Neuronal stem cell (in vitro differentiated cells): ENCODE results near the gene PPIL6.

Source experiments
- DNase-seq: peaks from one replicate; pipeline ENCODE4 v3.0.0-alpha.2; 2013; ENCODE audit warnings: low spot score
- H2AFZ ChIP-seq: one replicate; pipeline ENCODE4 v1.6.1; 2013; ENCODE audit warnings: mild to moderate bottlenecking, low read length, inconsistent platforms
- H2AK5ac ChIP-seq: 2 replicates; pipeline ENCODE4 v1.6.1; 2013; ENCODE audit warnings: low read depth, mild to moderate bottlenecking, inconsistent platforms, low read length, moderate library complexity, mixed read lengths
- H2BK120ac ChIP-seq: 2 replicates; pipeline ENCODE4 v1.6.1; 2013; ENCODE audit warnings: low read depth, mild to moderate bottlenecking, inconsistent platforms, low read length, moderate library complexity, mixed read lengths
- H2BK12ac ChIP-seq: one replicate; pipeline ENCODE4 v1.6.1; 2013; ENCODE audit warnings: low read length, inconsistent platforms
- H2BK15ac ChIP-seq: 2 replicates; pipeline ENCODE4 v1.6.1; 2013; ENCODE audit warnings: mild to moderate bottlenecking, low read length, inconsistent platforms, mixed read lengths
- H2BK5ac ChIP-seq: one replicate; pipeline ENCODE4 v1.6.1; 2013; ENCODE audit warnings: inconsistent platforms, mild to moderate bottlenecking, low read length, moderate library complexity
- H3K14ac ChIP-seq: one replicate; pipeline ENCODE4 v1.6.1; 2013; ENCODE audit warnings: low read length, inconsistent platforms
- H3K18ac ChIP-seq: 2 replicates; pipeline ENCODE4 v1.6.1; 2013; ENCODE audit warnings: low read length, inconsistent platforms
- H3K23ac ChIP-seq: 2 replicates; pipeline ENCODE4 v1.6.1; 2013; ENCODE audit warnings: low read depth, mild to moderate bottlenecking, mixed read lengths, low read length, inconsistent platforms; ENCODE audit not compliant: poor library complexity
- H3K27ac ChIP-seq: replicated peaks from 3 replicates; pipeline ENCODE4 v1.5.1; 2013; ENCODE audit warnings: low read length, inconsistent platforms
- H3K27me3 ChIP-seq, 3 experiments: 2 replicates each; pipeline ENCODE4 v1.6.1; 2013; ENCODE audit warnings: low read length in 3 of 3, mild to moderate bottlenecking in 2 of 3, inconsistent platforms in 1 of 3, low read depth in 1 of 3, mixed read lengths in 1 of 3, moderate library complexity in 1 of 3; ENCODE audit not compliant: control insufficient read depth in 3 of 3, insufficient read depth in 3 of 3
- H3K36me3 ChIP-seq, 2 donors: replicated peaks in 1 of 2; 2 replicates each; pipeline ENCODE4 v1.6.1; 2013; ENCODE audit warnings: low read length in 2 of 2; ENCODE audit not compliant: control insufficient read depth in 2 of 2, insufficient read depth in 2 of 2
- H3K4ac ChIP-seq: 2 replicates; pipeline ENCODE4 v1.6.1; 2013; ENCODE audit warnings: inconsistent platforms, mild to moderate bottlenecking, low read length, moderate library complexity
- H3K4me1 ChIP-seq, 2 donors: 1 replicate in 1 of 2; 2 replicates in 1 of 2; pipeline ENCODE4 v1.6.1; 2013; ENCODE audit warnings: low read length in 2 of 2, low read depth in 1 of 2; ENCODE audit not compliant: control insufficient read depth in 2 of 2, insufficient read depth in 1 of 2
- H3K4me2 ChIP-seq: one replicate; pipeline ENCODE4 v1.6.1; 2013; ENCODE audit warnings: mild to moderate bottlenecking, low read length, inconsistent platforms; ENCODE audit not compliant: insufficient read depth, poor library complexity, severe bottlenecking
- H3K4me3 ChIP-seq, 2 donors: 2 replicates each; pipeline ENCODE4 v1.5.1; 2013; ENCODE audit warnings: low read length in 2 of 2, mild to moderate bottlenecking in 2 of 2, inconsistent platforms in 1 of 2, moderate library complexity in 1 of 2
- H3K79me1 ChIP-seq: one replicate; pipeline ENCODE4 v1.6.1; 2013; ENCODE audit warnings: low read depth, mild to moderate bottlenecking, inconsistent platforms, low read length, moderate library complexity
- H3K9ac ChIP-seq: one replicate; pipeline ENCODE4 v1.6.1; 2013; ENCODE audit warnings: mild to moderate bottlenecking, low read depth, low read length, inconsistent platforms; ENCODE audit not compliant: poor library complexity
- H3K9me3 ChIP-seq, 2 donors: replicated peaks in 1 of 2; 2 replicates each; pipeline versions ENCODE3 to v1.6.1; 2013; ENCODE audit warnings: low read length in 2 of 2, mild to moderate bottlenecking in 2 of 2, inconsistent platforms in 1 of 2, low read depth in 1 of 2, mixed read lengths in 1 of 2, moderate library complexity in 1 of 2; ENCODE audit not compliant: control insufficient read depth in 2 of 2, insufficient read depth in 1 of 2
- H4K8ac ChIP-seq: one replicate; pipeline ENCODE4 v1.6.1; 2013; ENCODE audit warnings: low read depth, mild to moderate bottlenecking, inconsistent platforms, low read length, moderate library complexity
- H4K91ac ChIP-seq: one replicate; pipeline ENCODE4 v1.6.1; 2013; ENCODE audit warnings: low read length, low read depth, mild to moderate bottlenecking, inconsistent platforms; ENCODE audit not compliant: poor library complexity
- WGBS, 2 donors: extraction: QIAGEN DNeasy Blood & Tissue Kit; methylation state at CpG; one replicate each; pipeline ENCODE4 v1.1.7; 2013; ENCODE audit warnings: missing lambda C conversion rate in 2 of 2, mixed read lengths in 1 of 2; ENCODE audit not compliant: insufficient read length in 2 of 2, insufficient replicate concordance in 1 of 2; ENCODE audit errors: extremely low coverage in 2 of 2; 5-methylcytosine and 5-hydroxymethylcytosine counted together

The PPIL6 gene

DNA sequence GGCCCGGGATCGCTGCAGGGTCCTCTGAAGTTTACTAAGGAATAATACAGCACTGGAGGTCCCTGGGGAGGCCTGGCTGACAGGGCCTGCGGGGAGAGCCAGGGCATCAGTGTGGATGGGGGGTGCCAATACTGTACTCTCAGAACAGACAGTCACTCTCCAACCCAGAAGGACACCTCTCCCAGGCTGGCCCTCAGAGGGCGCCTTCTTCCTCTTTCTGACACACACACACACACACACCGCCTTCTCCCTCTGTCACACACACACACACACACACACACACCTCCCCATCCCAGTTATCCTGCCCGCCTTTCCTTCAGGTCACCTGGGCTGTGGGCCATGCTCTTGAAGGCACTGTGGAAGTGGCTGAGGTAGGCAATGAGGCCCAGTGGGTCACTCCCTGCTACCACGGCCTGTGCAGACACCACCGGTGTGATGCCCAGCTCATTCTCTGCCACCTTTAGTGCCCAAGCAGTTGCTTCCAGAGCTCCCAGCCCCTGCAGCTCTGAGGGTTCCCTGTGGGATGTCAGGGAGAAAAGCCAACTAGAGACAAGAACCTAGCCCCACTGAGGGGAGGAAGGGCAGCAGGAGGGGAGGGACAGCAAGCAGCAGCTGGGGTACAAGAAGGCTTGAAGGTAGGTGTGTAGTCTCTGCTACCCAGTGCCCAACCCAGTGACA lies 7.6 kb upstream of the PPIL6 start:
- H3K9ac ChIP-seq: no peak overlapping the region
- H3K4me2 ChIP-seq: no peak overlapping the region
- H3K4me1 ChIP-seq: peaks cover 0 to 1% of the 10 kb centered on the region in 2 donors
- H3K18ac ChIP-seq: no peak overlapping the region
- no CpG with 5 or more reads among the region's 8 CpGs for WGBS, 2 donors
- H3K36me3 ChIP-seq: peaks cover 47 to 65% of the 10 kb centered on the region in 2 donors
- no peak overlapping the region for H2BK12ac ChIP-seq
- no peak for DNase-seq
- H3K27me3 ChIP-seq: no peaks in the 10 kb centered on the region
- no peak overlapping the region for H3K4me3 ChIP-seq
- no peak overlapping the region for H2AK5ac ChIP-seq
- no peak overlapping the region for H2BK5ac ChIP-seq
- H3K14ac ChIP-seq: no peak overlapping the region
- no peak overlapping the region for H3K27ac ChIP-seq
- H4K8ac ChIP-seq: no peak overlapping the region
- no peak overlapping the region for H2BK15ac ChIP-seq
- no peak overlapping the region for H2AFZ ChIP-seq
- no peak overlapping the region for H3K23ac ChIP-seq
- H3K9me3 ChIP-seq: no peaks in the 10 kb centered on the region
- no peaks in the 10 kb centered on the region for H3K79me1 ChIP-seq
- H2BK120ac ChIP-seq: no peak overlapping the region
- H4K91ac ChIP-seq: no peak overlapping the region
- no peak overlapping the region for H3K4ac ChIP-seq

DNA sequence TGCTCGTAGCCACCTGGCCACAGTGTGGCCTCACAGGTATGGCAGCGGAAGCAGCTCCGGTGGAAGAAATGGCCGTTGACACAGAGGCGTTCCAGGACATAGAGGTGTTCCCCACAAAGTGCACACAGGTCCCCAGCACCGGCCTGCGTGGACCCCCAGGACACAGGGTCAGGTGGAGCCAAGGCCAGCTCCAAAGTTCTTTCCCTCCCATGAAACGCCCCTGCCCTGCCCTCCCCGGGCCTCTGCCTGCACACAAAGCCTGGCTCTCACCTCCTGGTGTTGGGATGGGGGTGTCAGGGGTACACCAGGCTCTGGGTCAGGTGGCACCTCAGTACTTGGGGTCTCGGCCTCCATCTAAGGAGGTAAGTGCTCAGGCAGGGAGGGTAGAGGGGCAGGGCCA lies 6.7 kb upstream of the PPIL6 start:
- Histone ChIP-seq H3K27ac (no peak overlapping the region), H3K14ac (peak overlapping the region; percentile 43), H2AFZ (no peak overlapping the region), H2BK120ac (no peak overlapping the region), H3K4me3 (no peak overlapping the region), H3K23ac (no peak overlapping the region), H4K8ac (no peak overlapping the region), H2AK5ac (no peak overlapping the region), H2BK5ac (no peak overlapping the region), H3K9me3 (no peaks in the 10 kb centered on the region), H3K27me3 (no peaks in the 10 kb centered on the region), H2BK15ac (no peak overlapping the region), H4K91ac (no peak overlapping the region), H3K4me2 (no peak overlapping the region), H2BK12ac (no peak overlapping the region), H3K36me3 (peaks cover 52 to 70% of the 10 kb centered on the region in 2 donors), H3K9ac (no peak overlapping the region), H3K4ac (no peak overlapping the region), H3K18ac (no peak overlapping the region), H3K4me1 (peaks cover 0 to 2% of the 10 kb centered on the region in 2 donors), H3K79me1 (peaks cover 1% of the 10 kb centered on the region)
- DNase-seq: no peak
- WGBS, 2 donors: no CpG with 5 or more reads among the region's 10 CpGs

- Histone ChIP-seq H2AK5ac (no peak overlapping the region), H3K27me3 (no peaks in the 10 kb centered on the region), H3K23ac (no peak overlapping the region), H3K4me3 (no peak overlapping the region), H2AFZ (no peak overlapping the region), H2BK12ac (no peak overlapping the region), H2BK120ac (no peak overlapping the region), H3K36me3 (peaks cover 47 to 65% of the 10 kb centered on the region in 2 donors), H3K9me3 (no peaks in the 10 kb centered on the region), H4K8ac (no peak overlapping the region), H2BK15ac (no peak overlapping the region), H3K14ac (no peak overlapping the region), H3K4me2 (no peak overlapping the region), H2BK5ac (no peak overlapping the region), H3K18ac (no peak overlapping the region), H4K91ac (no peak overlapping the region), H3K4ac (no peak overlapping the region), H3K4me1 (peaks cover 3 to 5% of the 10 kb centered on the region in 2 donors), H3K79me1 (peaks cover 3% of the 10 kb centered on the region), H3K9ac (no peak overlapping the region), H3K27ac (no peak overlapping the region)
- WGBS, 2 donors: no CpG with 5 or more reads among the region's 8 CpGs
- DNase-seq: no peak
These were observed 6.1 kb upstream of the PPIL6 start for GRCh38 chr6:109446541-109446940.

GRCh38 chr6:109446072-109446471 lies 5.6 kb upstream of the PPIL6 start:
- Histone ChIP-seq H3K9ac (no peak overlapping the region), H3K4me3 (no peak overlapping the region), H3K18ac (no peak overlapping the region), H2AFZ (no peak overlapping the region), H2AK5ac (no peak overlapping the region), H3K14ac (no peak overlapping the region), H4K91ac (no peak overlapping the region), H3K4me1 (peaks cover 6 to 7% of the 10 kb centered on the region in 2 donors), H2BK15ac (no peak overlapping the region), H3K27me3 (no peaks in the 10 kb centered on the region), H3K79me1 (peaks cover 3% of the 10 kb centered on the region), H2BK120ac (no peak overlapping the region), H3K4me2 (no peak overlapping the region), H3K36me3 (peaks cover 45 to 62% of the 10 kb centered on the region in 2 donors), H4K8ac (no peak overlapping the region), H3K9me3 (no peaks in the 10 kb centered on the region), H2BK5ac (no peak overlapping the region), H3K23ac (no peak overlapping the region), H3K27ac (no peak overlapping the region), H2BK12ac (no peak overlapping the region), H3K4ac (no peak overlapping the region)
- DNase-seq: no peak
- no CpG with 5 or more reads among the region's 15 CpGs for WGBS, 2 donors
